Trophoblast cell (in vitro differentiated cells and primary cell): Measurements from ENCODE around the gene CCR3.

Experiments
- DNase-seq, 2 donors: peaks; one replicate each; pipeline ENCODE4 v3.0.0-alpha.2; 2016
- H2AFZ ChIP-seq: 2 replicates; pipeline ENCODE4 v1.6.1; 2013; ENCODE audit warnings: low read length, moderate library complexity, mild to moderate bottlenecking; ENCODE audit not compliant: insufficient read depth, poor library complexity
- H2AK5ac ChIP-seq: 2 replicates; pipeline ENCODE4 v1.6.1; 2013; ENCODE audit warnings: mild to moderate bottlenecking, low read length
- H2BK120ac ChIP-seq: 2 replicates; pipeline ENCODE4 v1.6.1; 2013; ENCODE audit warnings: low read length, mild to moderate bottlenecking, moderate library complexity; ENCODE audit not compliant: insufficient read depth, poor library complexity
- H2BK12ac ChIP-seq: 2 replicates; pipeline ENCODE4 v1.6.1; 2013; ENCODE audit warnings: mild to moderate bottlenecking, low read length, moderate library complexity
- H2BK5ac ChIP-seq: 2 replicates; pipeline ENCODE4 v1.6.1; 2013; ENCODE audit warnings: low read length, low read depth, moderate library complexity, mild to moderate bottlenecking; ENCODE audit not compliant: poor library complexity
- H3K14ac ChIP-seq: 2 replicates; pipeline ENCODE4 v1.6.1; 2013; ENCODE audit warnings: mild to moderate bottlenecking, low read length
- H3K18ac ChIP-seq: 2 replicates; pipeline ENCODE4 v1.6.1; 2013; ENCODE audit warnings: mild to moderate bottlenecking, low read length
- H3K23ac ChIP-seq: 2 replicates; pipeline ENCODE4 v1.6.1; 2013; ENCODE audit warnings: low read length
- H3K27ac ChIP-seq: 2 replicates; pipeline ENCODE4 v1.5.1; 2013; ENCODE audit warnings: low read depth, mild to moderate bottlenecking, inconsistent platforms, low read length, moderate library complexity
- H3K27me3 ChIP-seq: 2 replicates; pipeline ENCODE4 v1.6.1; 2013; ENCODE audit warnings: inconsistent platforms, mild to moderate bottlenecking, low read length, moderate library complexity; ENCODE audit not compliant: insufficient read depth
- H3K36me3 ChIP-seq, 2 experiments: 1 replicate in 1 of 2; 2 replicates in 1 of 2; pipeline ENCODE4 v1.6.1; 2013; ENCODE audit warnings: low read length in 2 of 2, mild to moderate bottlenecking in 2 of 2, moderate library complexity in 1 of 2; ENCODE audit not compliant: insufficient read depth in 2 of 2, control insufficient read depth in 1 of 2
- H3K4ac ChIP-seq: 2 replicates; pipeline ENCODE4 v1.6.1; 2013; ENCODE audit warnings: low read depth, mild to moderate bottlenecking, low read length, moderate library complexity
- H3K4me1 ChIP-seq, 2 experiments: 1 replicate in 1 of 2; 2 replicates in 1 of 2; pipeline ENCODE4 v1.6.1; 2013; ENCODE audit warnings: low read length in 2 of 2, mild to moderate bottlenecking in 2 of 2, moderate library complexity in 1 of 2; ENCODE audit not compliant: insufficient read depth in 2 of 2, control insufficient read depth in 1 of 2
- H3K4me2 ChIP-seq: 2 replicates; pipeline ENCODE4 v1.6.1; 2013; ENCODE audit warnings: inconsistent platforms, mild to moderate bottlenecking, low read length, moderate library complexity
- H3K4me3 ChIP-seq: 2 replicates; pipeline ENCODE4 v1.5.1; 2013; ENCODE audit warnings: mild to moderate bottlenecking, low read depth, low read length, inconsistent platforms
- H3K79me1 ChIP-seq: one replicate; pipeline ENCODE4 v1.6.1; 2013; ENCODE audit warnings: low read length
- H3K79me2 ChIP-seq: 2 replicates; pipeline ENCODE4 v1.6.1; 2013; ENCODE audit warnings: low read length, mild to moderate bottlenecking; ENCODE audit not compliant: control insufficient read depth, insufficient read depth, poor library complexity
- H3K9ac ChIP-seq: 2 replicates; pipeline ENCODE4 v1.6.1; 2013; ENCODE audit warnings: mild to moderate bottlenecking, low read length
- H3K9me3 ChIP-seq: 2 replicates; pipeline ENCODE4 v1.6.1; 2013; ENCODE audit warnings: low read depth, mild to moderate bottlenecking, control low read depth, inconsistent platforms, low read length; ENCODE audit not compliant: insufficient read depth
- H4K12ac ChIP-seq: 2 replicates; pipeline ENCODE4 v1.6.1; 2013; ENCODE audit warnings: low read depth, mild to moderate bottlenecking, low read length, moderate library complexity
- H4K8ac ChIP-seq: 2 replicates; pipeline ENCODE4 v1.6.1; 2013; ENCODE audit warnings: low read depth, mild to moderate bottlenecking, low read length, moderate library complexity
- H4K91ac ChIP-seq: one replicate; pipeline ENCODE4 v1.6.1; 2013; ENCODE audit warnings: low read depth, mild to moderate bottlenecking, low read length, moderate library complexity
- WGBS: extraction: QIAGEN DNeasy Blood & Tissue Kit; methylation state at CpG from one replicate; pipeline ENCODE4 v1.1.7; 2013; ENCODE audit warnings: missing lambda C conversion rate; ENCODE audit not compliant: insufficient read length, insufficient coverage; ENCODE audit errors: extremely low coverage; 5-methylcytosine and 5-hydroxymethylcytosine counted together

The CCR3 gene

DNA sequence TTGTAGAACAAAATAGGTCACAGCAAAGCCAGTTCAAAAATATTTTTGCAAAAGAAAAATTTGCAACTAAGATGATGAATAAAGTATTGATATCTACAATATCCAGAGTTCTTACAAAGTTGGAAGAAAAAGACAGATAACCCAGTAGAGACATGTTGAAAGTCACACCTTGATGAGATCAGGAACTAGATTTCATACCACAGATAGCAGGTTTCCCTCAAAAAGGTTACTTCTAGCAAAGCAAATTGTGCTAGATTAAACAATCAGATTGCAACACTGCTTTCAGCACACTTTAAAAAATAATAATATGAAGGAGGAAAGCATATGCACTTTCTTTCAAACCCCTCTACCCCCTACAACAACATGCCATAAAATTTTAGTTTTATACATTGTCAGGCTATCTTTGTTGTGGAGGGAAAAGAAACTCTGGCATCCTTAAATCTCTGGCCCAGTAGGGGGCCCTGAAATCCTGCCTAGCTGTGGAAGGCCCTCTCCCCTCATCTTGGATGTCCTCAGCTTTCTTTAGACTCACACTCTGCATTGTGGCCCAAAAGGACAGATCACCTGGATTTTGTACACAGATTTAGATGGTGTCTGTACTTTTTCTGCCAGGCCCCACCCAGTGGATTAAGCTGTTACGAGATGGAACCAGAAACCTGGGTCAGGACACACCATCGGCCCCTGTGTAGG, 50.9 kb downstream of the CCR3 start:
- Histone ChIP-seq H3K9me3 (no peaks in the 10 kb centered on the region), H3K18ac (no peak overlapping the region), H3K27ac (no peak overlapping the region), H3K9ac (no peak overlapping the region), H4K91ac (no peak overlapping the region), H4K8ac (no peak overlapping the region), H3K4ac (no peak overlapping the region), H2BK120ac (no peak overlapping the region), H3K4me2 (no peak overlapping the region), H2BK12ac (no peak overlapping the region), H2BK5ac (no peak overlapping the region), H3K23ac (no peak overlapping the region), H2AFZ (no peak overlapping the region), H2AK5ac (no peak overlapping the region), H3K4me1 (no peaks in the 10 kb centered on the region), H4K12ac (no peak overlapping the region), H3K79me2 (no peaks in the 10 kb centered on the region), H3K36me3 (no peaks in the 10 kb centered on the region), H3K27me3 (no peaks in the 10 kb centered on the region), H3K79me1 (no peaks in the 10 kb centered on the region), H3K4me3 (no peak overlapping the region), H3K14ac (no peak overlapping the region)
- DNase-seq, result no peak
- whole genome bisulfite sequencing, result no CpG with 5 or more reads among the region's 2 CpGs

GRCh38 chr3:46293991-46294833, 52.0 kb downstream of the CCR3 start:
- no peak overlapping the region for H3K9ac ChIP-seq
- H3K4me3 ChIP-seq, result no peak overlapping the region
- no peak overlapping the region for H3K14ac ChIP-seq
- no peak for DNase-seq
- H3K4me2 ChIP-seq, result no peak overlapping the region
- H3K36me3 ChIP-seq, result no peaks in the 10 kb centered on the region
- H2BK12ac ChIP-seq, result no peak overlapping the region
- no peaks in the 10 kb centered on the region for H3K79me2 ChIP-seq
- no peak overlapping the region for H2AFZ ChIP-seq
- H3K79me1 ChIP-seq, result no peaks in the 10 kb centered on the region
- no peaks in the 10 kb centered on the region for H3K4me1 ChIP-seq
- no peak overlapping the region for H4K91ac ChIP-seq
- H3K23ac ChIP-seq, result no peak overlapping the region
- no peak overlapping the region for H3K4ac ChIP-seq
- H4K12ac ChIP-seq, result no peak overlapping the region
- H2AK5ac ChIP-seq, result no peak overlapping the region
- H3K9me3 ChIP-seq, result no peaks in the 10 kb centered on the region
- H2BK5ac ChIP-seq, result no peak overlapping the region
- H4K8ac ChIP-seq, result no peak overlapping the region
- no peaks in the 10 kb centered on the region for H3K27me3 ChIP-seq
- WGBS, result no CpG with 5 or more reads among the region's 4 CpGs
- no peak overlapping the region for H3K18ac ChIP-seq
- no peak overlapping the region for H2BK120ac ChIP-seq
- no peak overlapping the region for H3K27ac ChIP-seq

DNA sequence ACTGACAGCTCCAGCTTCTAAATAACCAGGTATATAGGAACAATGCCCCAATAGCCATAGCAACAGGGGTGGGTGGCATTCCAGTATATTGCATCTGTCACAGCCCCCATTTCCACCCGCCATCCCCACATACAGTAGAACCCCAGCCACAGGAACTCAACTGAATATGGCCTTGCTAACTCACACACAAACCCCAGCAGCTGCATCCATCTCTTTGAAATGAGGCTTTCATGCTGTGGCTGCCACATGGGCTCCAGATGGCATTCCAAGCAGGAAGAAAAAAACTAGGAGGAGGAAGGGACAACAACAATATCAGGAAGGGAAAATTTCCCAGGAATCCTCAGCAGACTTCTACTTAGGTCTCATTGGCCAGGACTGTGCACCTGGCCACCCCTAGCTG, 54.6 kb downstream of the CCR3 start:
- no peaks in the 10 kb centered on the region for H3K9me3 ChIP-seq
- H4K8ac ChIP-seq, result no peak overlapping the region
- no peaks in the 10 kb centered on the region for H3K4me1 ChIP-seq
- no peak overlapping the region for H4K91ac ChIP-seq
- H3K4ac ChIP-seq, result no peak overlapping the region
- H3K27me3 ChIP-seq, result no peaks in the 10 kb centered on the region
- no peak overlapping the region for H3K18ac ChIP-seq
- no peak overlapping the region for H3K23ac ChIP-seq
- H4K12ac ChIP-seq, result no peak overlapping the region
- H2BK12ac ChIP-seq, result no peak overlapping the region
- H3K36me3 ChIP-seq, result no peaks in the 10 kb centered on the region
- no peaks in the 10 kb centered on the region for H3K79me2 ChIP-seq
- no peak overlapping the region for H2BK5ac ChIP-seq
- H3K9ac ChIP-seq, result no peak overlapping the region
- no peak for DNase-seq
- no peak overlapping the region for H3K27ac ChIP-seq
- no peaks in the 10 kb centered on the region for H3K79me1 ChIP-seq
- no peak overlapping the region for H3K4me3 ChIP-seq
- H3K4me2 ChIP-seq, result no peak overlapping the region
- no peak overlapping the region for H3K14ac ChIP-seq
- no peak overlapping the region for H2BK120ac ChIP-seq
- no CpG with 5 or more reads among the region's 1 CpG for WGBS
- no peak overlapping the region for H2AFZ ChIP-seq
- no peak overlapping the region for H2AK5ac ChIP-seq

GRCh38 chr3:46297658-46298423, 55.6 kb downstream of the CCR3 start:
- DNase-seq, result no peak
- no peak overlapping the region for H3K14ac ChIP-seq
- H3K79me1 ChIP-seq, result no peaks in the 10 kb centered on the region
- H3K4ac ChIP-seq, result no peak overlapping the region
- no peak overlapping the region for H3K18ac ChIP-seq
- H3K36me3 ChIP-seq, result no peaks in the 10 kb centered on the region
- H3K9ac ChIP-seq, result no peak overlapping the region
- H3K27ac ChIP-seq, result no peak overlapping the region
- no peak overlapping the region for H3K4me2 ChIP-seq
- H2AK5ac ChIP-seq, result no peak overlapping the region
- H4K8ac ChIP-seq, result no peak overlapping the region
- H3K27me3 ChIP-seq, result no peaks in the 10 kb centered on the region
- H3K9me3 ChIP-seq, result no peaks in the 10 kb centered on the region
- H3K23ac ChIP-seq, result no peak overlapping the region
- H2BK12ac ChIP-seq, result no peak overlapping the region
- H3K4me3 ChIP-seq, result no peak overlapping the region
- no peak overlapping the region for H2BK5ac ChIP-seq
- H2BK120ac ChIP-seq, result no peak overlapping the region
- WGBS, result 100% methylated on average over 1 of the region's 9 CpGs
- H2AFZ ChIP-seq, result no peak overlapping the region
- H4K12ac ChIP-seq, result no peak overlapping the region
- no peak overlapping the region for H4K91ac ChIP-seq
- H3K79me2 ChIP-seq, result no peaks in the 10 kb centered on the region
- H3K4me1 ChIP-seq, result no peaks in the 10 kb centered on the region
